T-cell (primary cell): ENCODE data around the gene PHLDB1. TPM values are rescaled to one million over a fixed set of nuclear protein-coding genes. Genes with fewer than 3 reads are reported as not detected.
A peak's percentile ranks its signal among the peaks of the same experiment; 100 is the strongest.

Experiments used
- ATAC-seq, 4 experiments: fragments of 200-7000 bp in 3 of 4; fragments of 150-1000 bp in 1 of 4; cut with Tn5 transposase; replicated peaks in 1 of 4; 1 replicate in 3 of 4; 2 replicates in 1 of 4; pipeline ENCODE4 v1.10.0; 2021; ENCODE audit warnings: moderate library complexity in 3 of 4, mild to moderate bottlenecking in 2 of 4, moderate number of reproducible peaks in 1 of 4
- CTCF ChIA-PET, 2 donors: fragments of 300-600 bp; sonication (Branson Sonifier 250); formaldehyde crosslinking; loops; one replicate each; lab custom pipeline; 2022; ENCODE audit warnings: antibody characterized with exemption in 2 of 2; lab: Charles Lee
- POLR2A ChIA-PET, 2 donors: fragments of 300-600 bp; sonication (Branson Sonifier 250); formaldehyde crosslinking; loops; one replicate each; lab custom pipeline; 2022; ENCODE audit warnings: antibody characterized with exemption in 2 of 2; lab: Charles Lee
- DNase-seq, 35 experiments: peaks; one replicate each; pipeline versions ENCODE4 v3.0.0 to v3.0.0-alpha.2; 2013 to 2023
- H3K27ac ChIP-seq: one replicate; pipeline ENCODE4 v1.5.1; 2013; ENCODE audit warnings: low read length
- H3K27me3 ChIP-seq, 2 experiments: replicated peaks in 1 of 2; 1 replicate in 1 of 2; 2 replicates in 1 of 2; pipeline versions ENCODE4 v1.6.1 to v1.7.0; 2013; ENCODE audit warnings: low read length in 1 of 2, mixed read lengths in 1 of 2; ENCODE audit not compliant: control insufficient read depth in 2 of 2, insufficient read depth in 2 of 2; ENCODE audit errors: extremely low read depth in 1 of 2
- H3K36me3 ChIP-seq, 2 donors: 1 replicate in 1 of 2; 2 replicates in 1 of 2; pipeline versions ENCODE4 v1.6.1 to v1.7.0; 2013; ENCODE audit warnings: low read length in 1 of 2; ENCODE audit not compliant: control insufficient read depth in 2 of 2, insufficient read depth in 1 of 2; ENCODE audit errors: extremely low read depth in 1 of 2
- H3K4me1 ChIP-seq, 2 experiments: 1 replicate in 1 of 2; 2 replicates in 1 of 2; pipeline versions ENCODE4 v1.6.1 to v1.7.0; 2013; ENCODE audit warnings: low read length in 2 of 2, mixed read lengths in 1 of 2; ENCODE audit not compliant: insufficient read depth in 2 of 2, control insufficient read depth in 1 of 2; ENCODE audit errors: extremely low read depth in 1 of 2
- H3K4me3 ChIP-seq, 2 donors: 1 replicate in 1 of 2; 2 replicates in 1 of 2; pipeline versions ENCODE4 v1.5.1 to v1.7.0; 2013; ENCODE audit warnings: mild to moderate bottlenecking in 2 of 2, low read length in 1 of 2, moderate library complexity in 1 of 2; ENCODE audit not compliant: control insufficient read depth in 1 of 2; ENCODE audit errors: extremely low read depth in 1 of 2
- H3K9me3 ChIP-seq: 2 replicates; pipeline ENCODE4 v1.7.0; 2013
- H3K27ac Mint-ChIP-seq, 2 donors: one replicate each; pipeline ENCODE4 v1.8.0; 2020 to 2021; ENCODE audit warnings: mild to moderate bottlenecking in 2 of 2, mixed read lengths in 2 of 2
- H3K27me3 Mint-ChIP-seq, 2 donors: one replicate each; pipeline ENCODE4 v1.8.0; 2021 to 2022; ENCODE audit warnings: mixed read lengths in 2 of 2
- H3K36me3 Mint-ChIP-seq: one replicate; pipeline ENCODE4 v1.8.0; 2021; ENCODE audit warnings: mixed read lengths
- H3K4me1 Mint-ChIP-seq, 3 donors: one replicate each; pipeline ENCODE4 v1.8.0; 2020 to 2022; ENCODE audit warnings: mixed read lengths in 3 of 3, mild to moderate bottlenecking in 1 of 3
- H3K4me3 Mint-ChIP-seq, 3 donors: one replicate each; pipeline ENCODE4 v1.8.0; 2020 to 2022; ENCODE audit warnings: mild to moderate bottlenecking in 3 of 3, mixed read lengths in 3 of 3, moderate library complexity in 3 of 3
- H3K9me3 Mint-ChIP-seq, 3 donors: one replicate each; pipeline ENCODE4 v1.8.0; 2020 to 2022; ENCODE audit warnings: mixed read lengths in 3 of 3
- WGBS: methylation state at CpG from one replicate; pipeline ENCODE4 v1.1.5; 2013; ENCODE audit warnings: missing lambda C conversion rate; ENCODE audit not compliant: insufficient coverage; 5-methylcytosine and 5-hydroxymethylcytosine counted together
- total RNA-seq, 35 experiments: library from RNA in 6 of 35; stranded (reverse) in 6 of 35; fragments of 120-200 nt in 1 of 35; gene quantifications; one replicate each; pipeline versions ENCODE4 v1.2.1 to v1.2.4 and lab custom pipeline; 2013 to 2026

The PHLDB1 gene
- total RNA-seq, 5 donors from 2014 or later (not counting 1 experiment from before 2014, with no cell fraction given), result 1.8 to 7.8 (median 4.0) TPM

- H3K27ac ChIP-seq, result no peak overlapping the region
- no peaks in the 10 kb centered on the region for H3K9me3 ChIP-seq
- no peak overlapping the region for H3K4me3 ChIP-seq
- WGBS, result 70% methylated on average over 2 of the region's 7 CpGs
- Mint-ChIP-seq H3K4me3 (peak overlapping the region in 1 of 3 donors; percentile 30), H3K27ac (no peak overlapping the region), H3K9me3 (no peaks in the 10 kb centered on the region), H3K36me3 (no peaks in the 10 kb centered on the region), H3K4me1 (peaks cover 19 to 25% (median 20%) of the 10 kb centered on the region in 3 donors), H3K27me3 (peaks cover 0 to 18% of the 10 kb centered on the region in 2 donors)
- peaks cover 14 to 41% of the 10 kb centered on the region in 2 experiments for H3K4me1 ChIP-seq
- ChIA-PET CTCF (interaction anchor here (0.6 to 3.0 kb wide), 5 partner anchors 17 to 214 kb away, joined by 3 to 23 read pairs (median 4); partner anchors contain the start of gene ARCN1 (in 1 of the 2)), POLR2A (interaction anchor here in 1 of 2 donors (0.7 kb wide), 1 partner anchor 14 kb away, joined by 3 read pairs; no protein-coding TSS in a partner anchor)
- peaks cover 3 to 41% of the 10 kb centered on the region in 2 experiments for H3K27me3 ChIP-seq
- DNase-seq, result no peak
- no peaks in the 10 kb centered on the region for H3K36me3 ChIP-seq
- no peak for ATAC-seq
These were observed 5.0 kb downstream of the PHLDB1 start for GRCh38 chr11:118612378-118612777.

- Mint-ChIP-seq H3K4me1 (peaks cover 8 to 13% (median 10%) of the 10 kb centered on the region in 3 donors), H3K27me3 (peaks cover 2 to 11% of the 10 kb centered on the region in 2 donors), H3K27ac (no peak overlapping the region), H3K36me3 (peaks cover 5% of the 10 kb centered on the region), H3K4me3 (no peak overlapping the region), H3K9me3 (no peaks in the 10 kb centered on the region)
- CTCF ChIA-PET, result no interaction called here
- Histone ChIP-seq H3K36me3 (no peaks in the 10 kb centered on the region), H3K27me3 (peaks cover 3 to 35% of the 10 kb centered on the region in 2 experiments), H3K4me1 (peaks cover 2 to 19% of the 10 kb centered on the region in 2 experiments), H3K9me3 (no peaks in the 10 kb centered on the region), H3K27ac (no peak overlapping the region), H3K4me3 (no peak overlapping the region)
- POLR2A ChIA-PET, result no interaction called here
- DNase-seq, result no peak
- no peak for ATAC-seq
- 80% methylated on average over 2 of the region's 7 CpGs for WGBS
These were observed 7.1 kb downstream of the PHLDB1 start for GRCh38 chr11:118614511-118614910.

- peaks cover 2 to 11% of the 10 kb centered on the region in 2 experiments for H3K4me1 ChIP-seq
- WGBS, result 63% methylated on average over 3 of the region's 6 CpGs
- H3K9me3 ChIP-seq, result no peaks in the 10 kb centered on the region
- no peaks in the 10 kb centered on the region for H3K36me3 ChIP-seq
- Mint-ChIP-seq H3K9me3 (no peaks in the 10 kb centered on the region), H3K27me3 (peaks cover 6 to 16% of the 10 kb centered on the region in 2 donors), H3K4me1 (peaks cover 5 to 7% (median 7%) of the 10 kb centered on the region in 3 donors), H3K36me3 (peaks cover 5% of the 10 kb centered on the region), H3K27ac (no peak overlapping the region), H3K4me3 (no peak overlapping the region)
- no peak overlapping the region for H3K27ac ChIP-seq
- H3K4me3 ChIP-seq, result no peak overlapping the region
- DNase-seq, result no peak
- ChIA-PET POLR2A (no interaction called here), CTCF (no interaction called here)
- H3K27me3 ChIP-seq, result peaks cover 3 to 30% of the 10 kb centered on the region in 2 experiments
- no peak for ATAC-seq
These were observed 8.0 kb downstream of the PHLDB1 start for GRCh38 chr11:118615282-118615975.

GRCh38 chr11:118615976-118616371, 8.6 kb downstream of the PHLDB1 start:
- H3K27me3 Mint-ChIP-seq, result peaks cover 9 to 21% of the 10 kb centered on the region in 2 donors
- Histone ChIP-seq H3K36me3 (no peaks in the 10 kb centered on the region), H3K27me3 (peaks cover 3 to 34% of the 10 kb centered on the region in 2 experiments), H3K4me1 (peaks cover 2 to 12% of the 10 kb centered on the region in 2 experiments), H3K9me3 (no peaks in the 10 kb centered on the region), H3K27ac (no peak overlapping the region), H3K4me3 (no peak overlapping the region)
- DNase-seq (no peak), ATAC-seq (no peak)
- ChIA-PET CTCF (no interaction called here), POLR2A (no interaction called here)
- peaks cover 5% of the 10 kb centered on the region for H3K36me3 Mint-ChIP-seq
- WGBS, result no CpG with 5 or more reads among the region's 5 CpGs
- peaks cover 8 to 11% (median 9%) of the 10 kb centered on the region in 3 donors for H3K4me1 Mint-ChIP-seq
- H3K27ac Mint-ChIP-seq, result no peak overlapping the region
- no peaks in the 10 kb centered on the region for H3K9me3 Mint-ChIP-seq
- no peak overlapping the region for H3K4me3 Mint-ChIP-seq

- no peak for DNase-seq
- Histone ChIP-seq H3K4me1 (peaks cover 0 to 15% of the 10 kb centered on the region in 2 experiments), H3K27me3 (peaks cover 0 to 46% of the 10 kb centered on the region in 2 experiments), H3K36me3 (no peaks in the 10 kb centered on the region), H3K9me3 (no peaks in the 10 kb centered on the region), H3K27ac (no peak overlapping the region), H3K4me3 (no peak overlapping the region)
- ChIA-PET CTCF (no interaction called here), POLR2A (no interaction called here)
- Mint-ChIP-seq H3K9me3 (no peaks in the 10 kb centered on the region), H3K4me3 (no peak overlapping the region), H3K4me1 (peaks cover 5 to 13% (median 5%) of the 10 kb centered on the region in 3 donors), H3K27me3 (peaks cover 12 to 28% of the 10 kb centered on the region in 2 donors), H3K27ac (no peak overlapping the region), H3K36me3 (peaks cover 5% of the 10 kb centered on the region)
- ATAC-seq, result no peak
- 98% methylated on average over 6 of the region's 11 CpGs for WGBS
These were observed 10.9 kb downstream of the PHLDB1 start for GRCh38 chr11:118618115-118618990.

- no peaks in the 10 kb centered on the region for H3K9me3 Mint-ChIP-seq
- H3K4me3 Mint-ChIP-seq, result no peak overlapping the region
- DNase-seq, result no peak
- Histone ChIP-seq H3K4me3 (no peak overlapping the region), H3K4me1 (peaks cover 0 to 15% of the 10 kb centered on the region in 2 experiments), H3K9me3 (no peaks in the 10 kb centered on the region), H3K27me3 (peaks cover 0 to 41% of the 10 kb centered on the region in 2 experiments), H3K36me3 (no peaks in the 10 kb centered on the region), H3K27ac (no peak overlapping the region)
- 80% methylated on average over 1 of the region's 4 CpGs for WGBS
- peaks cover 5% of the 10 kb centered on the region for H3K36me3 Mint-ChIP-seq
- POLR2A ChIA-PET, result no interaction called here
- no peak overlapping the region for H3K27ac Mint-ChIP-seq
- H3K27me3 Mint-ChIP-seq, result peaks cover 12 to 23% of the 10 kb centered on the region in 2 donors
- H3K4me1 Mint-ChIP-seq, result peaks cover 5 to 13% (median 5%) of the 10 kb centered on the region in 3 donors
- CTCF ChIA-PET, result no interaction called here
- no peak for ATAC-seq
These were observed 11.6 kb downstream of the PHLDB1 start for GRCh38 chr11:118618991-118619375.
